Epithelial cell of esophagus (primary cell): Measurements from ENCODE around the gene ZNF672.

Experiments used
- DNase-seq: peaks from one replicate; pipeline ENCODE4 v3.0.0; 2010; ENCODE audit warnings: low read depth
- H3K4me3 ChIP-seq: 2 replicates; pipeline ENCODE4 v1.5.1; 2011; ENCODE audit warnings: mild to moderate bottlenecking, low read length, control low read depth
- TF ChIP-seq, protein P1 (sequence below): IDR thresholded peaks from 2 replicates; pipeline ENCODE4 v1.5.1; 2011; ENCODE audit warnings: low read depth, mild to moderate bottlenecking, low read length, control low read depth, inconsistent platforms; ENCODE audit not compliant: insufficient read depth; ENCODE audit errors: missing control alignments

The ZNF672 gene

GRCh38 chr1:248814351-248814750, 23.7 kb upstream of the ZNF672 start:
- no peak for DNase-seq
- TF ChIP-seq, protein P1, sequence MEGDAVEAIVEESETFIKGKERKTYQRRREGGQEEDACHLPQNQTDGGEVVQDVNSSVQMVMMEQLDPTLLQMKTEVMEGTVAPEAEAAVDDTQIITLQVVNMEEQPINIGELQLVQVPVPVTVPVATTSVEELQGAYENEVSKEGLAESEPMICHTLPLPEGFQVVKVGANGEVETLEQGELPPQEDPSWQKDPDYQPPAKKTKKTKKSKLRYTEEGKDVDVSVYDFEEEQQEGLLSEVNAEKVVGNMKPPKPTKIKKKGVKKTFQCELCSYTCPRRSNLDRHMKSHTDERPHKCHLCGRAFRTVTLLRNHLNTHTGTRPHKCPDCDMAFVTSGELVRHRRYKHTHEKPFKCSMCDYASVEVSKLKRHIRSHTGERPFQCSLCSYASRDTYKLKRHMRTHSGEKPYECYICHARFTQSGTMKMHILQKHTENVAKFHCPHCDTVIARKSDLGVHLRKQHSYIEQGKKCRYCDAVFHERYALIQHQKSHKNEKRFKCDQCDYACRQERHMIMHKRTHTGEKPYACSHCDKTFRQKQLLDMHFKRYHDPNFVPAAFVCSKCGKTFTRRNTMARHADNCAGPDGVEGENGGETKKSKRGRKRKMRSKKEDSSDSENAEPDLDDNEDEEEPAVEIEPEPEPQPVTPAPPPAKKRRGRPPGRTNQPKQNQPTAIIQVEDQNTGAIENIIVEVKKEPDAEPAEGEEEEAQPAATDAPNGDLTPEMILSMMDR: no peak
- H3K4me3 ChIP-seq: no peak overlapping the region

DNA sequence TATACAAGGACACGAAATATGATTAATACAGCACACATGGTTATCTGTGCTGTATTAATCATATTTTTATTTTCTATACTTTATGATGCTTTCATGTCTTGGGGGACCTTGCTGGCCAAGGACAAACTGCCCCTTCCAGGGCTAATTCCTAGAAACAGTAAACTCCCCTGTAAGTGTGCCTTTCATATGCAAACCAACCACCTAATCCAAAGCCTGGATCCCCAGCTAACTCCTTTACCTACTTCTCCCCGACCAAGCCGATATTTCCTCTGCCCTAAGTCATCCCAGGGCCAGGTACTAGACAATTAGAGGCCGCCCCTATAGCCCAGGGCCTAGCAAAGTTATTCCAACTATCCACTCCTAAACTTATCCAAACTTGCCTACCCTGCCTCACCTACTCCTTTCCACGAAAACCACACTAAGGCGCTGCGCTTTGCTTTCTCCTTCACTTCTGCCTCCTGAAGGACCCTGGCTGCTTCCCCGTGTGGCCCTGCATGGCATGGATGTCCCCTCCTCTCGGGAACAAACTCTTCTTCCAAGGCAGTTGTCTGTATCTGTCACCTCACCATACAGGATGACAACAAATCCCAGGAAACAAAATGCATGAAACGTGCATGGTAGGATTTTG, 22.5 kb upstream of the ZNF672 start:
- TF ChIP-seq, protein P1: no peak
- H3K4me3 ChIP-seq: no peak overlapping the region
- no peak for DNase-seq

DNA sequence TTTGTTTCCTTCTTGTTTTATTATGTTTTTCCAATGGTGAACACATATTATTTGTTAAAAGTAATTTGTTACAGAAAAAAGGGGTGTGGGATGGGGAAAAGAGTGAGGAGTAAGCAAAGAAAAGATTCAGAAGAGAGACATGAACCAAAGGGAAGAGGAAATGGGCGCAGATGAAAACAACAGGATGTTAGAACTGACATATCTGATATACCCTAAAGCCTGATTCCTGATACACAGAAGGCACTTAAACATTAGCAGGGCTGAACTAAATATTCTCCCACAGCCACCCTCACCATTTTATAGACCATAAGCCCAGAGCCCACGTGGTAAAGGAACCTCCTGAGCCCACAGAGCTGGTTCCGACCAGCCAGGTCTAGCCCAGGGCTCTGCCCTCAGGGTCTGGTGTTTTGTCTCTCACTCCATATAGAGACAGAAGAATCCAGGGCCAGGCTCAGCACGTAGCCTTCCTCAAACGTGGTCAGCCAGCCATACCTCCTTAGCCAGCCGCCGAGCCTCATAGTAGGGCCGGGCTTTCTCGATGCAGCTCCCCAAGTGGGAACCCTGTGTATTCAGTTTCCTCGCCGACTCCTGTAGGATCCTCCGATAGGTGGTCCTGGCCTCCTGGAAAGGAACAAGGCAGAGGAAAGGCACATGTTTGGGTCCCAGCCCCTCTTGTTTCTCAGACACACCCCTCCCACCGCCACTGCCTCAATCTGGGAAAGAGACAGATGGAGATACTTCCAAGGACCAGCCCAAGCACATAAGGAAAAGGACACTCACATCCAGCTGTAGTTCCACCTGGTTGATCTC, 21.8 kb upstream of the ZNF672 start:
- TF ChIP-seq, protein P1: no peak
- no peak overlapping the region for H3K4me3 ChIP-seq
- DNase-seq: no peak

DNA sequence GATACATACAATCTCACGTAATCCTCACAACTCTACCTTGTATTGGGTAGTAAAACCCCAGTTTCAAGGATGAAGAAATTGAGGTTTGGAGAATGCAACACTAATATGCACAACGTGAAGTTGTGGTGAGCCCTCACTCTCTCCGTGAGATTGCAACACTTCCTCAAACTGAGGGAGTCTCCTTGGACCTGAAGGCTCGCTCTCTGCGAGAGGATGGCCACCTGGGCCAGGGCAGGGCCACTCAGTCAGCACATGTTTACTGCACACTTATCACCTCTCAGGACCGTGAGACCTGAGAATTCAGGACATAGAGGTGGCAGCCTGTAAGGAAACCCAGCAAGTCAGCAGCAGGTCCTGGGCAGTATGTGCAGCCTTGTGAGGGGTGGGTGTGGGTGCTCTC, 21.0 kb upstream of the ZNF672 start:
- no peak overlapping the region for H3K4me3 ChIP-seq
- TF ChIP-seq, protein P1: no peak
- no peak for DNase-seq

DNA sequence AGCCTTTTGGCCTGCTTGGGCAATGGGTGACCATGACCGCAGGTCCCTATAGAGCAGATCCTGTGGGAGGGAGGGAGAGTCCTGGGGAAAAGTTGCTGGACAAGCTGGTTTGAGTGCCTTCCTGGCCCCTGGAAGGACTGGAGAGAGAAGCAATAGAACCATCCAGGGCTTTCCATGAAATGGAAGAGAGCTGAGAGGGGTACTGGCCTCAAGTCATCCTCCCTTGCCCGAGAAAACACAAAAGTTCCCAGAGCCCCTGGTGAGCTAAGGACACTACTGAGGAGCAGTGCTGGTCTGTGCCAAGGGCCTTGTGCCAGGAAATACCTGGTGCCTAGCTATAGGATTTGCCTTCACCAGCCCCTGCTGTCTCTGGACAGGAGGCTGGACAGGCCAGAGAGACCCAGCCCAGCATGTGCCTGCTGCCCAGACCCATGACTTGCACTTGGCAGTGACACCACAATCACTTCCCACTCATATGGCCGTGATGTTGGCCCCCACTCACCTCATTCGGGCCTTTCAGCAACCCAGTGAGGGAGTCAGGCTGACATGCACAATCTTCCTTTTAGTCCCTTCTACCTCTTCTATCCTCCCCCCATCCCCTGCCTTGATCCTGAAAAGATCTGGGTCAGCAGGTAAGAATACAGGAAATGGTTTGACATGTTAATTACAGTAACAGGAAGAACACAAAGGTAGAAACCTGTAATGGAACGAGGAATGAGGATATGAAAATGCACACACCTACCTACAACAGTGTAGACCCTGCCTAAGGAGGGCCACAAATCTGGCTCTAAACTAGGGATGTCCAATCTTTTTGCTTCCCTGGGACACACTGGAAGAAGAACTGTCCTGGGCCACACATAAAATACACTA, 19.3 kb upstream of the ZNF672 start:
- H3K4me3 ChIP-seq: no peak overlapping the region
- DNase-seq: no peak
- TF ChIP-seq, protein P1: no peak

GRCh38 chr1:248820041-248820585, 17.9 kb upstream of the ZNF672 start:
- H3K4me3 ChIP-seq: no peak overlapping the region
- no peak for DNase-seq
- TF ChIP-seq, protein P1: no peak
